CD14-positive monocyte (primary cell): ENCODE data around the gene ANKRD55. TPM values are rescaled to one million over a fixed set of nuclear protein-coding genes. Genes with fewer than 3 reads are reported as not detected.

Experiments used
- DNase-seq, 3 donors: peaks; one replicate each; pipeline ENCODE4 v3.0.0-alpha.2; 2011 to 2022
- H2AFZ ChIP-seq: 2 replicates; pipeline ENCODE4 v1.6.0; 2012; ENCODE audit warnings: mild to moderate bottlenecking, low read depth, low read length, inconsistent platforms; ENCODE audit not compliant: insufficient read depth, poor library complexity, severe bottlenecking
- H3K27ac ChIP-seq, 2 donors: 1 replicate in 1 of 2; 2 replicates in 1 of 2; pipeline ENCODE4 v1.5.1; 2012 to 2013; ENCODE audit warnings: low read length in 2 of 2, control low read depth in 1 of 2, inconsistent platforms in 1 of 2, low read depth in 1 of 2, mild to moderate bottlenecking in 1 of 2
- H3K27me3 ChIP-seq, 2 donors: one replicate each; pipeline versions ENCODE4 v1.6.0 to v1.6.1; 2011 to 2013; ENCODE audit warnings: low read length in 2 of 2; ENCODE audit not compliant: control insufficient read depth in 2 of 2, insufficient read depth in 2 of 2
- H3K36me3 ChIP-seq, 2 donors: replicated peaks in 1 of 2; 1 replicate in 1 of 2; 2 replicates in 1 of 2; pipeline versions ENCODE4 v1.5.1 to v1.6.1; 2012 to 2013; ENCODE audit warnings: low read length in 2 of 2, control low read depth in 1 of 2, inconsistent platforms in 1 of 2, mild to moderate bottlenecking in 1 of 2; ENCODE audit not compliant: insufficient read depth in 2 of 2, control insufficient read depth in 1 of 2
- H3K4me1 ChIP-seq, 2 donors: 1 replicate in 1 of 2; 2 replicates in 1 of 2; pipeline versions ENCODE4 v1.5.1 to v1.6.1; 2012 to 2013; ENCODE audit warnings: low read length in 2 of 2, control low read depth in 1 of 2, inconsistent platforms in 1 of 2, mild to moderate bottlenecking in 1 of 2, moderate library complexity in 1 of 2; ENCODE audit not compliant: insufficient read depth in 2 of 2, control insufficient read depth in 1 of 2
- H3K4me2 ChIP-seq: replicated peaks from 2 replicates; pipeline ENCODE3; 2012; ENCODE audit warnings: low read length, moderate library complexity, mild to moderate bottlenecking; ENCODE audit not compliant: poor library complexity, severe bottlenecking; ENCODE audit errors: extremely low read depth
- H3K4me3 ChIP-seq, 3 experiments: fragments of 200-600 bp in 1 of 3; sonication (generic) in 1 of 3; replicated peaks in 1 of 3; 1 replicate in 2 of 3; 2 replicates in 1 of 3; pipeline ENCODE4 v1.5.1; 2011 to 2013; ENCODE audit warnings: low read length in 3 of 3, mild to moderate bottlenecking in 3 of 3, control low read depth in 2 of 3, low read depth in 2 of 3, inconsistent platforms in 1 of 3, moderate library complexity in 1 of 3
- H3K79me2 ChIP-seq: 2 replicates; pipeline ENCODE4 v1.6.0; 2012; ENCODE audit warnings: mild to moderate bottlenecking, control low read depth, inconsistent platforms, low read length, moderate library complexity; ENCODE audit not compliant: insufficient read depth
- H3K9ac ChIP-seq: 2 replicates; pipeline ENCODE4 v1.6.0; 2017; ENCODE audit warnings: low read length, mild to moderate bottlenecking; ENCODE audit not compliant: insufficient read depth, poor library complexity, severe bottlenecking
- H3K9me3 ChIP-seq, 2 donors: replicated peaks in 1 of 2; 1 replicate in 1 of 2; 2 replicates in 1 of 2; pipeline versions ENCODE4 v1.5.1 to v1.6.1; 2012 to 2013; ENCODE audit warnings: low read length in 2 of 2, control low read depth in 1 of 2; ENCODE audit not compliant: control insufficient read depth in 1 of 2, insufficient read depth in 1 of 2
- H4K20me1 ChIP-seq: 2 replicates; pipeline ENCODE4 v1.6.0; 2012; ENCODE audit warnings: mild to moderate bottlenecking, low read length, control low read depth, moderate library complexity; ENCODE audit not compliant: insufficient read depth
- H3K27ac Mint-ChIP-seq, 7 donors: one replicate each; pipeline ENCODE4 v1.8.0; 2020; ENCODE audit warnings: mild to moderate bottlenecking in 7 of 7, mixed read lengths in 7 of 7, moderate library complexity in 6 of 7, inconsistent platforms in 2 of 7
- H3K27me3 Mint-ChIP-seq, 3 donors: one replicate each; pipeline ENCODE4 v1.8.0; 2021 to 2022; ENCODE audit warnings: low read depth in 3 of 3, mild to moderate bottlenecking in 3 of 3, mixed read lengths in 3 of 3, moderate library complexity in 3 of 3, inconsistent platforms in 1 of 3
- H3K36me3 Mint-ChIP-seq, 2 donors: one replicate each; pipeline ENCODE4 v1.8.0; 2020; ENCODE audit warnings: mixed read lengths in 2 of 2, inconsistent platforms in 1 of 2, mild to moderate bottlenecking in 1 of 2
- H3K4me1 Mint-ChIP-seq: one replicate; pipeline ENCODE4 v1.8.0; 2020; ENCODE audit warnings: mild to moderate bottlenecking, mixed read lengths
- H3K4me3 Mint-ChIP-seq, 2 donors: one replicate each; pipeline ENCODE4 v1.8.0; 2020; ENCODE audit warnings: mild to moderate bottlenecking in 2 of 2, mixed read lengths in 2 of 2, moderate library complexity in 1 of 2
- H3K9me3 Mint-ChIP-seq, 7 donors: one replicate each; pipeline ENCODE4 v1.8.0; 2020 to 2022; ENCODE audit warnings: mixed read lengths in 7 of 7, mild to moderate bottlenecking in 6 of 7, moderate library complexity in 6 of 7, inconsistent platforms in 2 of 7
- WGBS: methylation state at CpG from one replicate; pipeline ENCODE4 v1.1.5; 2013; ENCODE audit warnings: missing lambda C conversion rate; ENCODE audit not compliant: insufficient coverage; 5-methylcytosine and 5-hydroxymethylcytosine counted together
- intact Hi-C, 2 donors: fragments of 100-400 bp; cut with micrococcal nuclease; formaldehyde crosslinking; loops; one replicate each; pipeline versions ENCODE4 v1.15.0 to v1.15.1; 2023
- polyA plus RNA-seq, 3 donors: library from polyadenylated mRNA; depleted of rRNA in 1 of 3; unstranded in 2 of 3; stranded (reverse) in 1 of 3; fragments of 300-500 nt in 2 of 3; fragments of >200 nt in 1 of 3; fragmentation: Illumina TruSeq in 2 of 3; gene quantifications; 1 replicate in 2 of 3; 2 replicates in 1 of 3; pipeline ENCODE4 v1.2.3, GENCODE V29; 2012 to 2021
- TF ChIP-seq, protein P1 (sequence below): fragments of 200-600 bp; IDR thresholded peaks from one replicate; pipeline ENCODE4 v1.8.0; 2022; ENCODE audit warnings: antibody characterized with exemption, mild to moderate bottlenecking

The ANKRD55 gene
- polyA plus RNA-seq, 3 donors: 0.20 to 0.55 (median 0.28) TPM

- Histone ChIP-seq H3K27ac (no peak overlapping the region), H3K4me3 (no peak overlapping the region), H3K4me2 (no peak overlapping the region), H3K36me3 (no peaks in the 10 kb centered on the region), H3K4me1 (peaks cover 13% of the 10 kb centered on the region in 2 donors), H3K9me3 (no peaks in the 10 kb centered on the region), H4K20me1 (no peaks in the 10 kb centered on the region), H3K9ac (no peak overlapping the region), H3K27me3 (no peaks in the 10 kb centered on the region), H2AFZ (no peak overlapping the region), H3K79me2 (no peaks in the 10 kb centered on the region)
- intact Hi-C loops: no loop called here
- no CpG with 5 or more reads among the region's 1 CpG for WGBS
- TF ChIP-seq, protein P1, sequence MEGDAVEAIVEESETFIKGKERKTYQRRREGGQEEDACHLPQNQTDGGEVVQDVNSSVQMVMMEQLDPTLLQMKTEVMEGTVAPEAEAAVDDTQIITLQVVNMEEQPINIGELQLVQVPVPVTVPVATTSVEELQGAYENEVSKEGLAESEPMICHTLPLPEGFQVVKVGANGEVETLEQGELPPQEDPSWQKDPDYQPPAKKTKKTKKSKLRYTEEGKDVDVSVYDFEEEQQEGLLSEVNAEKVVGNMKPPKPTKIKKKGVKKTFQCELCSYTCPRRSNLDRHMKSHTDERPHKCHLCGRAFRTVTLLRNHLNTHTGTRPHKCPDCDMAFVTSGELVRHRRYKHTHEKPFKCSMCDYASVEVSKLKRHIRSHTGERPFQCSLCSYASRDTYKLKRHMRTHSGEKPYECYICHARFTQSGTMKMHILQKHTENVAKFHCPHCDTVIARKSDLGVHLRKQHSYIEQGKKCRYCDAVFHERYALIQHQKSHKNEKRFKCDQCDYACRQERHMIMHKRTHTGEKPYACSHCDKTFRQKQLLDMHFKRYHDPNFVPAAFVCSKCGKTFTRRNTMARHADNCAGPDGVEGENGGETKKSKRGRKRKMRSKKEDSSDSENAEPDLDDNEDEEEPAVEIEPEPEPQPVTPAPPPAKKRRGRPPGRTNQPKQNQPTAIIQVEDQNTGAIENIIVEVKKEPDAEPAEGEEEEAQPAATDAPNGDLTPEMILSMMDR: no peak
- Mint-ChIP-seq H3K27me3 (peaks cover 0 to 3% (median 2%) of the 10 kb centered on the region in 3 donors), H3K4me1 (peaks cover 19% of the 10 kb centered on the region), H3K36me3 (no peaks in the 10 kb centered on the region), H3K9me3 (peaks cover 0 to 6% (median 2%) of the 10 kb centered on the region in 7 donors), H3K4me3 (no peak overlapping the region), H3K27ac (no peak overlapping the region)
- no peak for DNase-seq
These were observed 114.1 kb downstream of the ANKRD55 start for GRCh38 chr5:56119050-56119449.

DNA sequence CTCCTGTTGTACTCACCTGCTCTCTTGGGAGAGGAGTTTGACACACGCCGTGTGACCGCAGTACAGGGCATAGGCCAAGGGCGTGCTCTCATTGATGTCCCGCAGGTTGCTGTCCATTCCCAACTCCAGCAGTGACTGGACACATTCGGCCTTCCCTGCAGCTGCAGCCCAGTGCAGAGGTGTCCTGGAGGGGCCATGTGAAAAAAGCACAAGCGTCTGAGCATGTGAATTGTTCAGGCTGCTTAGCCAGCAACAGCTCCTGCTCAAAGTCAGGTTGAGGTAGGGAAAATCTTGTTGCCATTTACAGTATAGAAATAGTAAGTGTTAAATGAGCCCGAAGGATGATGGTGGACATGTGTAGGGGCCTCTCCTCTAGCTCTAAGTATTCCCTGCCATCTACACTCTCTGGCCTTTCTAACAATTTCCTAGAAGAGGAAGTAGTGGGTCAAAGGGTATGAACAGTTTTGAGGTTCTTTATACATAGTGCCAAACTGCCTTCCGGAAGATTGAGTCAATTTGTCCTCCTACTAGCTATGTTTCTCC lies 116.5 kb downstream of the ANKRD55 start:
- H3K4me3 Mint-ChIP-seq: no peak overlapping the region
- H3K36me3 ChIP-seq: no peaks in the 10 kb centered on the region
- no peak overlapping the region for H3K9ac ChIP-seq
- H2AFZ ChIP-seq: no peak overlapping the region
- H3K27ac ChIP-seq: no peak overlapping the region
- DNase-seq: peak; percentile 21 to 43 (median 38)
- no peak overlapping the region for H3K4me3 ChIP-seq
- H3K9me3 Mint-ChIP-seq: peaks cover 0 to 6% (median 2%) of the 10 kb centered on the region in 7 donors
- peak overlapping the region in 1 of 7 donors; percentile 75 for H3K27ac Mint-ChIP-seq
- no peaks in the 10 kb centered on the region for H3K27me3 ChIP-seq
- H3K27me3 Mint-ChIP-seq: peaks cover 0 to 2% (median 0%) of the 10 kb centered on the region in 3 donors
- H3K79me2 ChIP-seq: no peaks in the 10 kb centered on the region
- 95% methylated on average over 6 of the region's 9 CpGs for WGBS
- no peaks in the 10 kb centered on the region for H3K9me3 ChIP-seq
- peaks cover 17% of the 10 kb centered on the region for H3K4me1 Mint-ChIP-seq
- TF ChIP-seq, protein P1: no peak
- intact Hi-C loops: no loop called here
- H3K36me3 Mint-ChIP-seq: peaks cover 0 to 4% of the 10 kb centered on the region in 2 donors
- no peaks in the 10 kb centered on the region for H4K20me1 ChIP-seq
- H3K4me1 ChIP-seq: peaks cover 19% of the 10 kb centered on the region in 2 donors
- H3K4me2 ChIP-seq: no peak overlapping the region
